Activated CD4-positive, alpha-beta T cell treated with anti-CD3 and anti-CD28 coated beads, Interleukin-2, amount 50 U/mL, for 48 hours (primary cell): ENCODE results near the gene NFKBIE.

Experiments used
- DNase-seq, 2 experiments: peaks; one replicate each; pipeline ENCODE4 v3.0.0-alpha.2; 2020

The NFKBIE gene

GRCh38 chr6:44224029-44224964 lies 41.1 kb downstream of the NFKBIE start:
- DNase-seq, result peak; percentile 35 to 42

GRCh38 chr6:44223319-44224028 lies 41.9 kb downstream of the NFKBIE start, which contains the start of gene SLC29A1:
TSS of gene SLC29A1 (plus strand) at chr6:44223595. CDS start at chr6:44227314, 3,719 bp downstream.
- DNase-seq, result peak; percentile 89

GRCh38 chr6:44222486-44223318 lies 42.6 kb downstream of the NFKBIE start:
- DNase-seq, result peak; percentile 14 to 42

GRCh38 chr6:44221961-44222335 lies 43.4 kb downstream of the NFKBIE start:
- no peak for DNase-seq

GRCh38 chr6:44221291-44221960 lies 43.9 kb downstream of the NFKBIE start:
- peak; percentile 81 to 84 for DNase-seq

- no peak for DNase-seq
These were observed 44.4 kb downstream of the NFKBIE start for GRCh38 chr6:44220913-44221290.

- no peak for DNase-seq
These were observed 45.3 kb downstream of the NFKBIE start for GRCh38 chr6:44219815-44220784.

GRCh38 chr6:44219053-44219814 lies 46.1 kb downstream of the NFKBIE start:
- DNase-seq, result peak; percentile 20 to 30

GRCh38 chr6:44217332-44218143 lies 47.8 kb downstream of the NFKBIE start:
- DNase-seq, result no peak

GRCh38 chr6:44216677-44217331 lies 48.5 kb downstream of the NFKBIE start, which contains the start of gene MYMX:
TSS of gene MYMX (plus strand) at chr6:44216926. CDS start at chr6:44217472, 546 bp downstream.
- no peak for DNase-seq

GRCh38 chr6:44214307-44214706 lies 51.0 kb downstream of the NFKBIE start:
- no peak for DNase-seq

- no peak for DNase-seq
These were observed 54.1 kb downstream of the NFKBIE start for GRCh38 chr6:44211284-44211683.
